GM23338 (cell line): ENCODE results near the gene CACTIN. TPM values are rescaled to one million over a fixed set of nuclear protein-coding genes. Genes with fewer than 3 reads are reported as not detected.

Experiments
- ATAC-seq: fragments of 200-7000 bp; cut with Tn5 transposase; 3 replicates; pipeline ENCODE4 v1.9.1; 2020
- DNase-seq: peaks from one replicate; pipeline ENCODE4 v3.0.0-alpha.2; 2015; ENCODE audit warnings: low spot score
- H2AFZ ChIP-seq: fragments of 200-600 bp; sonication (generic); 2 replicates; pipeline ENCODE4 v1.8.0; 2016; ENCODE audit warnings: antibody characterized with exemption, mild to moderate bottlenecking, moderate library complexity
- H3F3A ChIP-seq: fragments of 200-600 bp; sonication (generic); replicated peaks from 2 replicates; pipeline ENCODE4 v1.8.0; 2017; ENCODE audit warnings: antibody characterized with exemption, mixed run types, low read depth
- H3K27ac ChIP-seq: fragments of 200-600 bp; sonication (generic); 2 replicates; pipeline ENCODE4 v1.6.1; 2016; ENCODE audit warnings: low read depth
- H3K27me3 ChIP-seq: fragments of 200-600 bp; sonication (generic); 2 replicates; pipeline ENCODE4 v1.8.0; 2016; ENCODE audit warnings: mild to moderate bottlenecking, mixed run types, moderate library complexity; ENCODE audit not compliant: insufficient read depth
- H3K36me3 ChIP-seq: fragments of 200-600 bp; sonication (generic); 2 replicates; pipeline ENCODE4 v1.8.0; 2016; ENCODE audit warnings: mild to moderate bottlenecking; ENCODE audit not compliant: insufficient read depth
- H3K4me1 ChIP-seq: fragments of 200-600 bp; sonication (generic); 2 replicates; pipeline ENCODE4 v1.8.0; 2016; ENCODE audit warnings: mild to moderate bottlenecking, moderate library complexity; ENCODE audit not compliant: insufficient read depth
- H3K4me2 ChIP-seq: fragments of 200-600 bp; sonication (generic); 2 replicates; pipeline ENCODE4 v1.7.1; 2017; ENCODE audit warnings: mixed run types
- H3K4me3 ChIP-seq: fragments of 200-600 bp; sonication (generic); 2 replicates; pipeline ENCODE4 v1.6.1; 2016; ENCODE audit warnings: mixed run types
- H3K79me2 ChIP-seq: fragments of 200-600 bp; sonication (generic); replicated peaks from 2 replicates; pipeline ENCODE4 v1.8.0; 2017; ENCODE audit warnings: mild to moderate bottlenecking; ENCODE audit not compliant: insufficient read depth
- H3K9me2 ChIP-seq: fragments of 200-600 bp; sonication (generic); 2 replicates; pipeline ENCODE4 v1.8.0; 2017; ENCODE audit not compliant: insufficient read depth
- H4K20me1 ChIP-seq: fragments of 200-600 bp; sonication (generic); replicated peaks from 2 replicates; pipeline ENCODE4 v1.8.0; 2017; ENCODE audit warnings: mild to moderate bottlenecking; ENCODE audit not compliant: insufficient read depth
- H3K27ac Mint-ChIP-seq: 2 replicates; pipeline ENCODE4 v1.8.0; 2020; ENCODE audit warnings: inconsistent platforms, mild to moderate bottlenecking, moderate library complexity, mixed read lengths
- H3K27me3 Mint-ChIP-seq: 3 replicates; pipeline ENCODE4 v1.8.0; 2022; ENCODE audit warnings: low read depth, mild to moderate bottlenecking, moderate library complexity, mixed read lengths, inconsistent platforms; ENCODE audit not compliant: insufficient read depth, poor library complexity
- H3K36me3 Mint-ChIP-seq: 3 replicates; pipeline ENCODE4 v1.8.0; 2021; ENCODE audit warnings: low read depth, mild to moderate bottlenecking, inconsistent platforms, moderate library complexity, mixed read lengths
- H3K4me1 Mint-ChIP-seq: 3 replicates; pipeline ENCODE4 v1.8.0; 2020; ENCODE audit warnings: mild to moderate bottlenecking, inconsistent platforms, mixed read lengths
- H3K4me3 Mint-ChIP-seq: 3 replicates; pipeline ENCODE4 v1.8.0; 2021; ENCODE audit warnings: moderate library complexity, mild to moderate bottlenecking, inconsistent platforms, mixed read lengths
- H3K9me3 Mint-ChIP-seq: 3 replicates; pipeline ENCODE4 v1.8.0; 2020; ENCODE audit warnings: moderate library complexity, mild to moderate bottlenecking, inconsistent platforms, mixed read lengths
- CREB1 ChIP-seq: fragments of 250-450 bp; sonication (Bioruptor Pico); IDR thresholded peaks from 2 replicates; pipeline ENCODE4 v1.5.0; 2020; ENCODE audit warnings: low read depth, mild to moderate bottlenecking, moderate library complexity
- CTCF ChIP-seq, 2 experiments: fragments of 200-600 bp in 1 of 2; sonication (generic) in 1 of 2; conservative IDR thresholded peaks; 2 replicates each; pipeline versions ENCODE4 v1.5.1 to v1.6.1; 2016 to 2017; ENCODE audit warnings: antibody characterized with exemption in 2 of 2, low read depth in 2 of 2, mild to moderate bottlenecking in 2 of 2, moderate library complexity in 1 of 2
- ETS1 ChIP-seq: IDR thresholded peaks from 2 replicates; pipeline ENCODE4 v1.6.1; 2016; ENCODE audit warnings: antibody characterized with exemption
- EZH2 ChIP-seq: fragments of 200-600 bp; sonication (generic); IDR thresholded peaks from one replicate; pipeline ENCODE4 v1.8.0; 2017; ENCODE audit warnings: antibody characterized with exemption, mild to moderate bottlenecking, low read depth; ENCODE audit not compliant: unreplicated experiment
- EZH2phosphoT487 ChIP-seq: fragments of 200-600 bp; sonication (generic); IDR thresholded peaks from one replicate; pipeline ENCODE4 v1.8.1; 2018; ENCODE audit warnings: antibody characterized with exemption; ENCODE audit not compliant: unreplicated experiment
- JUNB ChIP-seq: IDR thresholded peaks from one replicate; pipeline ENCODE4 v1.6.1; 2016; ENCODE audit warnings: antibody characterized with exemption; ENCODE audit not compliant: unreplicated experiment
- NANOG ChIP-seq: IDR thresholded peaks from 2 replicates; pipeline ENCODE4 v1.6.1; 2016; ENCODE audit warnings: antibody characterized with exemption, borderline replicate concordance
- POLR2AphosphoS5 ChIP-seq: IDR thresholded peaks from 2 replicates; pipeline ENCODE4 v1.6.1; 2016; ENCODE audit warnings: antibody characterized with exemption, low read depth
- REST ChIP-seq: IDR thresholded peaks from one replicate; pipeline ENCODE4 v1.6.1; 2018; ENCODE audit warnings: antibody characterized with exemption; ENCODE audit not compliant: unreplicated experiment
- STAT1 ChIP-seq: IDR thresholded peaks from one replicate; pipeline ENCODE4 v1.6.1; 2016; ENCODE audit warnings: antibody characterized with exemption; ENCODE audit not compliant: unreplicated experiment
- ZNF114 ChIP-seq: fragments of 250-450 bp; sonication (Bioruptor Pico); IDR thresholded peaks from 2 replicates; pipeline ENCODE4 v1.5.0; 2020; ENCODE audit warnings: mild to moderate bottlenecking, moderate library complexity
- ZNF331 ChIP-seq: fragments of 250-450 bp; sonication (Bioruptor Pico); IDR thresholded peaks from 2 replicates; pipeline ENCODE4 v1.5.0; 2020; ENCODE audit warnings: low read depth, mild to moderate bottlenecking, moderate library complexity
- ZNF462 ChIP-seq: fragments of 250-450 bp; sonication (Bioruptor Pico); IDR thresholded peaks from 2 replicates; pipeline ENCODE4 v1.5.0; 2020; ENCODE audit warnings: mild to moderate bottlenecking, moderate library complexity
- polyA plus RNA-seq: library from polyadenylated mRNA; unstranded; fragments of >200 nt; fragmentation: Nextera tagmentation; extraction: Ambion mirVana; gene quantifications from 2 replicates; pipeline ENCODE4 v1.2.1, GENCODE V29; 2016
- total RNA-seq: library from RNA; depleted of rRNA; stranded (reverse); fragments of >200 nt; shearing (Covaris generic); gene quantifications from 2 replicates; pipeline ENCODE4 v1.2.3, GENCODE V29; 2014

Gene CACTIN
- total and polyA plus RNA-seq, 2 experiments from 2014 or later, result 14.3 to 47.4 TPM

GRCh38 chr19:3603121-3603811, 23.3 kb downstream of the CACTIN start:
- no peak overlapping the region for H2AFZ ChIP-seq
- Mint-ChIP-seq H3K4me1 (peaks cover 10% of the 10 kb centered on the region), H3K27me3 (peaks cover 10% of the 10 kb centered on the region), H3K36me3 (no peaks in the 10 kb centered on the region), H3K27ac (no peak overlapping the region), H3K4me3 (no peak overlapping the region), H3K9me3 (no peaks in the 10 kb centered on the region)
- no peak overlapping the region for H3K27ac ChIP-seq
- no peak for ATAC-seq
- H3K4me1 ChIP-seq, result peaks cover 10% of the 10 kb centered on the region
- no peaks in the 10 kb centered on the region for H4K20me1 ChIP-seq
- no peaks in the 10 kb centered on the region for H3K79me2 ChIP-seq
- H3K4me2 ChIP-seq, result no peak overlapping the region
- H3K27me3 ChIP-seq, result peaks cover 11% of the 10 kb centered on the region
- no peaks in the 10 kb centered on the region for H3K9me2 ChIP-seq
- TF ChIP-seq REST (no peak), CTCF (conservative IDR thresholded peaks at IDR 0.05; ENCODE audit: low read depth in 2 of 2) (no peak), CREB1 (no peak), ZNF114 (CRISPR knock-in tag) (no peak), EZH2phosphoT487 (no peak), EZH2 (no peak), NANOG (no peak), POLR2AphosphoS5 (no peak), JUNB (no peak), ZNF331 (no peak), STAT1 (no peak), ETS1 (no peak), ZNF462 (CRISPR knock-in tag) (no peak)
- DNase-seq, result no peak
- peaks cover 4% of the 10 kb centered on the region; the same call in 1 of the 2 replicates for H3F3A ChIP-seq
- no peaks in the 10 kb centered on the region for H3K36me3 ChIP-seq
- no peak overlapping the region for H3K4me3 ChIP-seq
